ENCODE measurements around the gene ARVCF. TPM values are rescaled to one million over a fixed set of nuclear protein-coding genes. Genes with fewer than 3 reads are reported as not detected.

Gene ARVCF
- total RNA-seq, 1 experiment from 2014 or later = 15.6 TPM

Small RNA genes lying within 50 kb of the gene (microRNA-seq; reads per million reads assigned to microRNA genes)
- gene MIR185 (ENCODE audit: borderline number of aligned reads, borderline replicate concordance) (657 reads per million, percentile 72 among the genes with 10 or more reads in this experiment), gene MIR4761 (ENCODE audit: borderline number of aligned reads, borderline replicate concordance) (not detected)

Other genes with a start within 250 kb of the ARVCF start
- gene GNB1L, start 161.9 kb downstream of the ARVCF start, total RNA-seq (2021) = 10.3 and 13.9 TPM in 2 replicates
- 20.9 and 23.5 TPM in 2 replicates for gene RTL10, start 161.9 kb downstream of the ARVCF start, total RNA-seq (2021)
- 99.9 and 107 TPM in 2 replicates for gene COMT, start 75.1 kb downstream of the ARVCF start, total RNA-seq (2021)
- gene TXNRD2, start 75.0 kb downstream of the ARVCF start, total RNA-seq (2021) = 21.7 and 22.4 TPM in 2 replicates
- 22.4 and 25.0 TPM in 2 replicates for gene TANGO2, start 4.3 kb upstream of the ARVCF start, total RNA-seq (2021)
- gene DGCR8, start 63.4 kb upstream of the ARVCF start, total RNA-seq (2021) = 31.9 and 34.7 TPM in 2 replicates
- 168 and 175 TPM in 2 replicates for gene RANBP1, start 99.3 kb upstream of the ARVCF start, total RNA-seq (2021)
- 31.5 and 32.7 TPM in 2 replicates for gene TRMT2A, start 100.4 kb upstream of the ARVCF start, total RNA-seq (2021)
- gene ZDHHC8, start 115.0 kb upstream of the ARVCF start, total RNA-seq (2021) = 34.4 and 46.8 TPM in 2 replicates
- not detected in 2 replicates for gene CCDC188, start 134.2 kb upstream of the ARVCF start, total RNA-seq (2021)